Epithelial cell of esophagus (primary cell): ENCODE data around the gene TMEM53.
A peak's percentile ranks its signal among the peaks of the same experiment; 100 is the strongest.
"Not testable (repeated sequence)": the region's sequence is repeated elsewhere in the genome, so short reads cannot be mapped to it uniquely, and the experiment has no call there.

Source experiments
- DNase-seq: peaks from one replicate; pipeline ENCODE4 v3.0.0; 2010; ENCODE audit warnings: low read depth
- H3K4me3 ChIP-seq: 2 replicates; pipeline ENCODE4 v1.5.1; 2011; ENCODE audit warnings: mild to moderate bottlenecking, low read length, control low read depth
- TF ChIP-seq, protein P1 (sequence below): IDR thresholded peaks from 2 replicates; pipeline ENCODE4 v1.5.1; 2011; ENCODE audit warnings: low read depth, mild to moderate bottlenecking, low read length, control low read depth, inconsistent platforms; ENCODE audit not compliant: insufficient read depth; ENCODE audit errors: missing control alignments

TMEM53 gene

DNA sequence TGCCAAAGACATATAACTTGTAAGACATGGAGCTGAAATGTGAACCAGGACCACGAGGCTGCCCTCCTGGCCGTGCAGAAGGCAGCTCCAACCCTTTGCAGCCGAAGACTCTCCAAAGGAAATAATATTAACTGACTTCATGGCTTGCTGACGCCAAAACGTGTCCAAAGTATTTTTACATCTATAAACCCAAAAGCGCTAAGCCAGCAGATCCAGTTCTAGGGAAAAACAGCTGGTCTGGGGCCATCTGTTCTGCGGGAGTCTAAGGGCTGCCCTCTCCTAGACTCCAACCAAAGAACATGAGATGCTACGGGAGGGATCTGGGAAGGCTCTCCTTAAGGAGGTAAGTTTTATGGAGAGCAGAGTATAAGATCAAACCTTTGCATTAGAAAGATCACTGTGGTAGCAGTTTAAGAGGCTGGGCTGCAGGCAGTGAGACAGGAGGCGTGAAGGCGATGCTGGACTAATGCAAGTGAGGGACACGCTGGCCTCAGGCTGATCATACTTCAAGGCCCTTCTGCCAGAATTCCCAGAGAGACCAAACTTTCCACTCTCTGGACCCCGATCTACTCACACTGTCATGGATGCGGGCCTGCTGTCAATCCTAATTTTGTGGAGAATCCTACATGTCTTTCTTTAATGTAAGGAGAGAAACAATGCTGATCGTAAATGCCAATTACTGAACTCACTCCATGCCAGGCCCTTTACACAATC is 1.2 kb downstream of the TMEM53 start:
- TF ChIP-seq, protein P1, sequence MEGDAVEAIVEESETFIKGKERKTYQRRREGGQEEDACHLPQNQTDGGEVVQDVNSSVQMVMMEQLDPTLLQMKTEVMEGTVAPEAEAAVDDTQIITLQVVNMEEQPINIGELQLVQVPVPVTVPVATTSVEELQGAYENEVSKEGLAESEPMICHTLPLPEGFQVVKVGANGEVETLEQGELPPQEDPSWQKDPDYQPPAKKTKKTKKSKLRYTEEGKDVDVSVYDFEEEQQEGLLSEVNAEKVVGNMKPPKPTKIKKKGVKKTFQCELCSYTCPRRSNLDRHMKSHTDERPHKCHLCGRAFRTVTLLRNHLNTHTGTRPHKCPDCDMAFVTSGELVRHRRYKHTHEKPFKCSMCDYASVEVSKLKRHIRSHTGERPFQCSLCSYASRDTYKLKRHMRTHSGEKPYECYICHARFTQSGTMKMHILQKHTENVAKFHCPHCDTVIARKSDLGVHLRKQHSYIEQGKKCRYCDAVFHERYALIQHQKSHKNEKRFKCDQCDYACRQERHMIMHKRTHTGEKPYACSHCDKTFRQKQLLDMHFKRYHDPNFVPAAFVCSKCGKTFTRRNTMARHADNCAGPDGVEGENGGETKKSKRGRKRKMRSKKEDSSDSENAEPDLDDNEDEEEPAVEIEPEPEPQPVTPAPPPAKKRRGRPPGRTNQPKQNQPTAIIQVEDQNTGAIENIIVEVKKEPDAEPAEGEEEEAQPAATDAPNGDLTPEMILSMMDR: no peak

DNA sequence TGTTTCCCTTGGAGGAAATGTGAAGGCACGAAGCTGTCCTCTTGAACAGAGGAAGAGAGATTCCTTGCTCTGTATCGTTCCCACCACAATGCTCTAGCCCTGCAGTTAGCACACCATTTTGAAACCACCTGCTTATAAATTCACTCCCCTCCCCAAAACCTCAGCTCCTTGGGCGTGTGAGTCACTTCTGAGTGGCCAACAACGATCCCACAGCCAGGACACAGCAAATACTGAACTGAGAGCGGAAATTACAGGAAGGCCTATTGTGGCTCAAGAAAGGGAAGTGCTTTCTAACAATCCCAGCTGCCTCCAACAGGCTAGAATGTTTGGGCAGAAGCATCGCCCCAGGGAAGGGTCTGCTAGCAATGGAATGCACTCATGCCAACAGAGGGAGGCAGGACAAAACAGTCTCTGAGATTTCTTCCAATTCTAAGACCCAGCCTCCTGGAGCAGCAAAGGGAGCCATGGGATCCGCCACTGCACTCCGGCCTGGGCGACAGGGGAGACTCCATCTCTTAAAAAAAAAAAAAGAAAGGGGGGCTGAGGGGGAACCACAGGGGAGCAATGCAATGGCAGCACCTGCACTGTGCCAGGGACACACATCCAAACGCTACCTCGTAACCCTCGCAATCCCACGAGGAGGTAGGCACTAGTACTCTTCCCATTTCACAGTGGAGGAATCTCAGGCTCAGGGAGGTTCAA is 1.9 kb downstream of the TMEM53 start:
- DNase-seq: peak; percentile 70
- no peak overlapping the region for H3K4me3 ChIP-seq
- TF ChIP-seq, protein P1: no peak

More for the DNA sequence above, 1.2 kb downstream of the TMEM53 start:
- DNase-seq: no peak
- peak overlapping the region; percentile 67 for H3K4me3 ChIP-seq

DNA sequence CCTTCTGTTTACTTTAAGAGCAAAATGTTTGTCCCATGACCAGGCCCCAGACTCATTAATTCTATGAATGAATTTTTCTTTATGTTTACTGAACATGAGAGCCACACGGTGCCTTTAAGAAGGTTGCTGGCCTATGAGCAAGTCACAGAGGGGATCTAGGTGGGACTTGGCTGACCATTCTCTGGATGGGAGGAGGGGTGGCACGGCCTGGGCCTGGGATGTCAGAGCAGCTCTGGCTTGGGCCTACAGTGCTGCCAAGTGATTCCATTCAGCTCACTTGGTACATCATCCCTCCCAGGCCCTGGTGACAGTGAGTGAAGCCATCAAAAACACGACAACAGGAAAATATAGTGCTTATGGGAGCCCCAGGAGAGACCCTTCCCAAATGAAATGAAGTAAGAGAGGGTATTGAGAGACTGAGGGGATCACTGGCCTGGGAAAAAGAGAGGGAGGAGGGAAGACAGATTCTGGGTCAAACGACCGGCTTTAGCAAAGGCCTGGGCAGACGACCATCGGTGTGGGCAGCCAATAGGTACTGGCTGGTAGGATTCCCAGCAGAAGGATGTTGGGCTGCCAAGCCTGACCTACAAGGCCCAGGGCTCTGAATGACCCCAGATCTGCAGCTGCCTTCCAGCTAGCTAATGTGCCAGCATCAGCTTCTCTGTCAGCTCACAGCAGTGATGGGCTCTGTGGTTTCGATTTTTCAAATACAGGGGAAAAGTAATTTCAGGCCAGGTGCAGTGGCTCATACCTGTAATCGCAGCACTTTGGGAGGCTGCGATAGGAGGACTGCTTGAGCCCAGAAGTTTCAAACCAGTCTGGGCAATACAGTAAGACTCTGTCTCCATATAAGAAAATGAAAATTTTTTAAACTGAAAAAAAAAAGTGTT is 3.3 kb downstream of the TMEM53 start:
- H3K4me3 ChIP-seq: no peak overlapping the region
- no peak for DNase-seq
- TF ChIP-seq, protein P1: no peak

DNA sequence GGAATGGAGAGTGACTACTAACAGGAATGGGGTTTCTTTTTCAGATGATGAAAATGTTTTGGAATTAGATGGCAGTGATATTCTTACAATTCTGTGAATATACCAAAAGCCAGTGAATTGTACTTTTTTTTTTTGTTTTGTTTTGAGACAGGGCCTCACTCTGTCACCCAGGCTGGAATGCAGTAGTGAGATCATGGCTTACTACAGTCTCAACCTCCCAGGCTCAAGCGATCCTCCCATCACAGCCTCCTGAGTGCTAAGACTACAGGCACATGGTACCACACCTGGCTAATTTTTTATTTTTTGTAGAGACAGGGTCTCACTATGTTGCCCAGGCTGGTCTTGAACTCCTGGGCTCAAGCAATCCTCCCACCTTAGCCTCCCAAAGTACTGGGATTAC is 7.6 kb downstream of the TMEM53 start:
- DNase-seq, H3K4me3 ChIP-seq: not testable (repeated sequence)

DNA sequence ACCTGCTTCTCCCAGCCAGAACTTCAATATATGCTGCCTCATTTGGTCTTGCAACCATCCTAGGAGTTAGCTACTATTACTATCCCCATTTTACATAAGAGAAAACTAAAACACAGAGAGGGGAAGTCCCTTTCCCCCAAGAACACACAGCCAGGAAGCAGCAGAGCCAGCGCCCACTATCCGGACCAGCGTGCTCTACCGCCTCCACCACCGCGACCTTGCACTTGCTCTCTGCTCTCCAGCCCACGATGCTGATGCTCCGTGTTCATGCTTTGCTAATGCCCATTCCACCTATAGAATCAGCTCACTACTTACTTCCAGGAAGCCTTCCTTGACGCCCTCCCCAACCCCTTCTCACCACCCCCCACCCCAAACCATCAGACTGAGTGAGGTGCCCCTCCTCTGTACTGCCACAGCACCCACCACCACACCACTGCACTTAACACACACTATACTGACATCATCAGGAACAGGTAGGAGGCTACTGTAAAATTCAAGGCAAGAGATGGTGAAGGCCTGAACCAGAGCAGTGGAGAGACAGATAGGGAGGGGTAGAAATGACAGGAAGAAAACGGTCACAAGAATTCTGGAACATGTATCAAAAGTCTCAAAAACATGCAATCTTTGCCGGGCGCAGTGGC is 9.4 kb downstream of the TMEM53 start:
- DNase-seq: no peak
- no peak overlapping the region for H3K4me3 ChIP-seq
- TF ChIP-seq, protein P1: no peak

DNA sequence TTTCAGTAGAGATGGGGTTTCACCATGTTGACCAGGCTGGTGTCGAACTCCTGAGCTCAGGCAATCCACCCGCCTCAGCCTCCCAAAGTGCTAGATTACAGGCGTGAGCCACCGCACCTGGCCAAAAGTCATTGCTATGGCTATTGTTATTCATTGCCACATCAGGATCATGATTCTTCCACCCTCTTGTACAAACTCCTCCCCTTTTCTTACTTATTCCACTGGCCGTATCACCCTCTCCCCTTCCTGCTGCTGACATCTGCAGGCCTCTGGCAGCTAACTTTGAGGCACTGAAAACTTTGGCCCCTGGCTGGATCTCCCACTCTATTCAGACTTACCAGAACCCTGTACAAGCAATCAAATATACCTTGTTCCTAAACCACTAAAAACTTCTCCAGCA is 10.9 kb downstream of the TMEM53 start:
- DNase-seq: no peak
- no peak overlapping the region for H3K4me3 ChIP-seq
- TF ChIP-seq, protein P1: no peak

DNA sequence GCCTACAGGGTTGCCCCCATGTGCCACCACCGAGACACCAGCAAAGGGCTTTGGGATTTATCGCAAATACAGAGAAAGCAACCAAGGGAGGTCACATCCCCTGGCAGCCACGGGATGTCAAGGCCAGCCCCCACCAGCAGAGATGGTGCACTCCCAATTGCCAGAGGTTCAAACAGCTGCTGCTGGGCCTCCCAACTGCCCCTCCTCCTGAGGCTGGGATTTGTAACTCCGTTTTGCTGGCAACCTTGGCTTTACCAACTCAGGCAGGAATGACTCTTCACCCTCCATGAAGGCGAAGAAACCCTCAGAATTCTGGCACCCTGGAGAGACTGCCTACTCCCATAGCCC is 11.6 kb downstream of the TMEM53 start:
- TF ChIP-seq, protein P1: no peak
- H3K4me3 ChIP-seq: no peak overlapping the region
- DNase-seq: no peak
